DOHH2 (cell line): ENCODE measurements around the gene TOMM70.

Source experiments
- CTCF ChIP-seq: fragments of 200-600 bp; sonication (generic); IDR thresholded peaks from one replicate; pipeline ENCODE4 v1.5.1; 2014; ENCODE audit warnings: antibody characterized with exemption, mild to moderate bottlenecking, low read depth, low read length; ENCODE audit not compliant: poor library complexity, severe bottlenecking
- EZH2phosphoT487 ChIP-seq: fragments of 200-600 bp; sonication (generic); IDR thresholded peaks from 2 replicates; pipeline ENCODE4 v1.6.1; 2017; ENCODE audit warnings: borderline replicate concordance, mild to moderate bottlenecking, antibody characterized with exemption, low read length, moderate library complexity, mixed read lengths

- TF ChIP-seq CTCF (no peak), EZH2phosphoT487 (no peak)
Measured at GRCh38 chr3:100416176-100416575, 15.3 kb upstream of the TOMM70 start.
